Mesendoderm (in vitro differentiated cells): ENCODE measurements around the gene SLC6A1.

Source experiments
- DNase-seq: peaks from one replicate; pipeline ENCODE4 v3.0.0; 2013
- H2AK5ac ChIP-seq: 2 replicates; pipeline ENCODE4 v1.6.1; 2013; ENCODE audit warnings: low read length, inconsistent platforms
- H2BK120ac ChIP-seq: 2 replicates; pipeline ENCODE4 v1.6.1; 2013; ENCODE audit warnings: low read depth, mild to moderate bottlenecking, low read length, moderate library complexity, mixed read lengths
- H2BK15ac ChIP-seq: replicated peaks from 2 replicates; pipeline ENCODE4 v1.6.1; 2013; ENCODE audit warnings: low read depth, mild to moderate bottlenecking, moderate library complexity
- H2BK5ac ChIP-seq: 2 replicates; pipeline ENCODE4 v1.6.1; 2013; ENCODE audit warnings: low read length, inconsistent platforms
- H3K18ac ChIP-seq: 2 replicates; pipeline ENCODE4 v1.6.1; 2013; ENCODE audit warnings: mild to moderate bottlenecking, low read length, mixed read lengths
- H3K23ac ChIP-seq: one replicate; pipeline ENCODE4 v1.6.1; 2013; ENCODE audit warnings: low read length
- H3K27ac ChIP-seq: 2 replicates; pipeline ENCODE4 v1.5.1; 2013; ENCODE audit warnings: low read depth, mild to moderate bottlenecking, inconsistent platforms, low read length, moderate library complexity
- H3K27me3 ChIP-seq: 2 replicates; pipeline ENCODE4 v1.6.1; 2013; ENCODE audit warnings: low read length, control low read depth, mild to moderate bottlenecking, inconsistent platforms; ENCODE audit not compliant: insufficient read depth, poor library complexity
- H3K36me3 ChIP-seq: 2 replicates; pipeline ENCODE4 v1.6.1; 2013; ENCODE audit warnings: low read length, inconsistent platforms; ENCODE audit not compliant: control insufficient read depth, insufficient read depth
- H3K4ac ChIP-seq: one replicate; pipeline ENCODE4 v1.6.1; 2013; ENCODE audit warnings: low read depth, mild to moderate bottlenecking, low read length, moderate library complexity
- H3K4me1 ChIP-seq: 2 replicates; pipeline ENCODE4 v1.6.1; 2013; ENCODE audit warnings: low read depth, low read length, inconsistent platforms; ENCODE audit not compliant: control insufficient read depth
- H3K4me2 ChIP-seq: 2 replicates; pipeline ENCODE4 v1.6.1; 2013; ENCODE audit warnings: low read length
- H3K4me3 ChIP-seq: 2 replicates; pipeline ENCODE4 v1.5.1; 2013; ENCODE audit warnings: mild to moderate bottlenecking, low read length
- H3K56ac ChIP-seq: one replicate; pipeline ENCODE4 v1.6.1; 2013; ENCODE audit warnings: low read length
- H3K79me1 ChIP-seq: 2 replicates; pipeline ENCODE4 v1.6.1; 2013; ENCODE audit warnings: low read length, inconsistent platforms
- H3K79me2 ChIP-seq: 2 replicates; pipeline ENCODE4 v1.6.1; 2013; ENCODE audit warnings: mild to moderate bottlenecking, low read length; ENCODE audit not compliant: control insufficient read depth, insufficient read depth
- H3K9ac ChIP-seq: 2 replicates; pipeline ENCODE4 v1.6.1; 2013; ENCODE audit warnings: low read length, inconsistent platforms
- H4K5ac ChIP-seq: one replicate; pipeline ENCODE4 v1.6.1; 2013; ENCODE audit warnings: low read length
- H4K8ac ChIP-seq: one replicate; pipeline ENCODE4 v1.6.1; 2013; ENCODE audit warnings: low read depth, mild to moderate bottlenecking, control low read depth, low read length, moderate library complexity
- WGBS: extraction: QIAGEN DNeasy Blood & Tissue Kit; methylation state at CpG from one replicate; pipeline ENCODE4 v1.1.7; 2013; ENCODE audit warnings: low lambda C conversion rate, missing lambda C conversion rate; ENCODE audit not compliant: insufficient coverage; ENCODE audit errors: extremely low coverage; 5-methylcytosine and 5-hydroxymethylcytosine counted together

The SLC6A1 gene

GRCh38 chr3:10982782-10983181 lies 9.8 kb upstream of the SLC6A1 start:
- H3K23ac ChIP-seq: no peak overlapping the region
- no peak overlapping the region for H4K8ac ChIP-seq
- H3K56ac ChIP-seq: no peak overlapping the region
- no peak overlapping the region for H3K4me2 ChIP-seq
- no peak overlapping the region for H3K27ac ChIP-seq
- H3K79me1 ChIP-seq: no peaks in the 10 kb centered on the region
- no CpG with 5 or more reads among the region's 4 CpGs for WGBS
- no peak overlapping the region for H2BK15ac ChIP-seq
- H2BK5ac ChIP-seq: no peak overlapping the region
- no peak overlapping the region for H3K18ac ChIP-seq
- no peak overlapping the region for H3K4ac ChIP-seq
- H3K36me3 ChIP-seq: no peaks in the 10 kb centered on the region
- no peak overlapping the region for H2BK120ac ChIP-seq
- no peak overlapping the region for H3K9ac ChIP-seq
- no peak overlapping the region for H2AK5ac ChIP-seq
- no peak overlapping the region for H4K5ac ChIP-seq
- H3K79me2 ChIP-seq: no peaks in the 10 kb centered on the region
- DNase-seq: no peak
- H3K27me3 ChIP-seq: no peaks in the 10 kb centered on the region
- H3K4me3 ChIP-seq: no peak overlapping the region
- peaks cover 5% of the 10 kb centered on the region for H3K4me1 ChIP-seq

GRCh38 chr3:10983219-10983916 lies 9.2 kb upstream of the SLC6A1 start:
- H3K4me1 ChIP-seq: peaks cover 3% of the 10 kb centered on the region
- H3K79me2 ChIP-seq: no peaks in the 10 kb centered on the region
- H3K27ac ChIP-seq: no peak overlapping the region
- no peak overlapping the region for H3K4me2 ChIP-seq
- H2BK15ac ChIP-seq: no peak overlapping the region
- H3K4me3 ChIP-seq: no peak overlapping the region
- H3K23ac ChIP-seq: no peak overlapping the region
- no peak overlapping the region for H4K8ac ChIP-seq
- H3K36me3 ChIP-seq: no peaks in the 10 kb centered on the region
- DNase-seq: peak; percentile 80
- H2BK5ac ChIP-seq: no peak overlapping the region
- no peaks in the 10 kb centered on the region for H3K27me3 ChIP-seq
- no peak overlapping the region for H3K4ac ChIP-seq
- no peaks in the 10 kb centered on the region for H3K79me1 ChIP-seq
- H3K56ac ChIP-seq: no peak overlapping the region
- H3K9ac ChIP-seq: no peak overlapping the region
- no peak overlapping the region for H2BK120ac ChIP-seq
- H4K5ac ChIP-seq: no peak overlapping the region
- H3K18ac ChIP-seq: no peak overlapping the region
- no peak overlapping the region for H2AK5ac ChIP-seq
- no CpG with 5 or more reads among the region's 7 CpGs for WGBS

- Histone ChIP-seq H2AK5ac (no peak overlapping the region), H2BK120ac (no peak overlapping the region), H3K79me1 (no peaks in the 10 kb centered on the region), H3K4me1 (peaks cover 5% of the 10 kb centered on the region), H3K56ac (no peak overlapping the region), H3K36me3 (no peaks in the 10 kb centered on the region), H4K8ac (no peak overlapping the region), H2BK15ac (no peak overlapping the region), H3K9ac (no peak overlapping the region), H3K27me3 (no peaks in the 10 kb centered on the region), H3K4ac (no peak overlapping the region), H2BK5ac (no peak overlapping the region), H3K18ac (no peak overlapping the region), H3K4me2 (no peak overlapping the region), H3K23ac (no peak overlapping the region), H3K27ac (no peak overlapping the region), H3K4me3 (no peak overlapping the region), H4K5ac (no peak overlapping the region), H3K79me2 (no peaks in the 10 kb centered on the region)
- DNase-seq: no peak
- no CpG with 5 or more reads among the region's 1 CpG for WGBS
These were observed 8.1 kb upstream of the SLC6A1 start for GRCh38 chr3:10984371-10984896.

- H3K79me2 ChIP-seq: no peaks in the 10 kb centered on the region
- no peak overlapping the region for H2BK120ac ChIP-seq
- no peak overlapping the region for H2BK15ac ChIP-seq
- no peak overlapping the region for H3K4ac ChIP-seq
- no peaks in the 10 kb centered on the region for H3K79me1 ChIP-seq
- peaks cover 5% of the 10 kb centered on the region for H3K4me1 ChIP-seq
- no peaks in the 10 kb centered on the region for H3K36me3 ChIP-seq
- no peak for DNase-seq
- WGBS: no CpG with 5 or more reads among the region's 1 CpG
- no peaks in the 10 kb centered on the region for H3K27me3 ChIP-seq
- no peak overlapping the region for H3K18ac ChIP-seq
- no peak overlapping the region for H4K5ac ChIP-seq
- H2BK5ac ChIP-seq: no peak overlapping the region
- no peak overlapping the region for H3K56ac ChIP-seq
- no peak overlapping the region for H3K4me2 ChIP-seq
- H3K9ac ChIP-seq: no peak overlapping the region
- no peak overlapping the region for H3K4me3 ChIP-seq
- H2AK5ac ChIP-seq: no peak overlapping the region
- H3K23ac ChIP-seq: no peak overlapping the region
- no peak overlapping the region for H4K8ac ChIP-seq
- no peak overlapping the region for H3K27ac ChIP-seq
These were observed 7.4 kb upstream of the SLC6A1 start for GRCh38 chr3:10985181-10985580.

GRCh38 chr3:10986592-10986991 lies 6.0 kb upstream of the SLC6A1 start:
- Histone ChIP-seq H3K36me3 (no peaks in the 10 kb centered on the region), H3K4ac (no peak overlapping the region), H3K9ac (no peak overlapping the region), H3K23ac (no peak overlapping the region), H3K79me2 (no peaks in the 10 kb centered on the region), H3K4me2 (no peak overlapping the region), H2AK5ac (no peak overlapping the region), H2BK5ac (no peak overlapping the region), H3K18ac (no peak overlapping the region), H3K27me3 (no peaks in the 10 kb centered on the region), H3K4me3 (no peak overlapping the region), H4K5ac (no peak overlapping the region), H2BK120ac (no peak overlapping the region), H2BK15ac (no peak overlapping the region), H3K56ac (no peak overlapping the region), H3K79me1 (no peaks in the 10 kb centered on the region), H3K4me1 (peaks cover 5% of the 10 kb centered on the region), H4K8ac (no peak overlapping the region), H3K27ac (no peak overlapping the region)
- WGBS: no CpG with 5 or more reads among the region's 5 CpGs
- DNase-seq: no peak
